ENCODE results near the gene NODAL.

- TF ChIP-seq, protein P1, sequence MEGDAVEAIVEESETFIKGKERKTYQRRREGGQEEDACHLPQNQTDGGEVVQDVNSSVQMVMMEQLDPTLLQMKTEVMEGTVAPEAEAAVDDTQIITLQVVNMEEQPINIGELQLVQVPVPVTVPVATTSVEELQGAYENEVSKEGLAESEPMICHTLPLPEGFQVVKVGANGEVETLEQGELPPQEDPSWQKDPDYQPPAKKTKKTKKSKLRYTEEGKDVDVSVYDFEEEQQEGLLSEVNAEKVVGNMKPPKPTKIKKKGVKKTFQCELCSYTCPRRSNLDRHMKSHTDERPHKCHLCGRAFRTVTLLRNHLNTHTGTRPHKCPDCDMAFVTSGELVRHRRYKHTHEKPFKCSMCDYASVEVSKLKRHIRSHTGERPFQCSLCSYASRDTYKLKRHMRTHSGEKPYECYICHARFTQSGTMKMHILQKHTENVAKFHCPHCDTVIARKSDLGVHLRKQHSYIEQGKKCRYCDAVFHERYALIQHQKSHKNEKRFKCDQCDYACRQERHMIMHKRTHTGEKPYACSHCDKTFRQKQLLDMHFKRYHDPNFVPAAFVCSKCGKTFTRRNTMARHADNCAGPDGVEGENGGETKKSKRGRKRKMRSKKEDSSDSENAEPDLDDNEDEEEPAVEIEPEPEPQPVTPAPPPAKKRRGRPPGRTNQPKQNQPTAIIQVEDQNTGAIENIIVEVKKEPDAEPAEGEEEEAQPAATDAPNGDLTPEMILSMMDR (conservative IDR thresholded peaks at IDR 0.05; ENCODE audit: low read depth in 2 of 2): no peak
- TF ChIP-seq POLR2AphosphoS5 (IDR thresholded peaks at IDR 0.05; ENCODE audit: low read depth) (no peak), EZH2 (IDR thresholded peaks at IDR 0.05; ENCODE audit: low read depth, unreplicated experiment) (no peak), STAT1 (IDR thresholded peaks at IDR 0.05; ENCODE audit: unreplicated experiment) (no peak), EZH2phosphoT487 (IDR thresholded peaks at IDR 0.05; ENCODE audit: unreplicated experiment) (no peak), ZNF331 (CRISPR knock-in tag; IDR thresholded peaks at IDR 0.05; ENCODE audit: low read depth) (no peak), JUNB (IDR thresholded peaks at IDR 0.05; ENCODE audit: unreplicated experiment) (no peak), CREB1 (CRISPR knock-in tag; IDR thresholded peaks at IDR 0.05; ENCODE audit: low read depth) (no peak)
- TF ChIP-seq, protein P2, sequence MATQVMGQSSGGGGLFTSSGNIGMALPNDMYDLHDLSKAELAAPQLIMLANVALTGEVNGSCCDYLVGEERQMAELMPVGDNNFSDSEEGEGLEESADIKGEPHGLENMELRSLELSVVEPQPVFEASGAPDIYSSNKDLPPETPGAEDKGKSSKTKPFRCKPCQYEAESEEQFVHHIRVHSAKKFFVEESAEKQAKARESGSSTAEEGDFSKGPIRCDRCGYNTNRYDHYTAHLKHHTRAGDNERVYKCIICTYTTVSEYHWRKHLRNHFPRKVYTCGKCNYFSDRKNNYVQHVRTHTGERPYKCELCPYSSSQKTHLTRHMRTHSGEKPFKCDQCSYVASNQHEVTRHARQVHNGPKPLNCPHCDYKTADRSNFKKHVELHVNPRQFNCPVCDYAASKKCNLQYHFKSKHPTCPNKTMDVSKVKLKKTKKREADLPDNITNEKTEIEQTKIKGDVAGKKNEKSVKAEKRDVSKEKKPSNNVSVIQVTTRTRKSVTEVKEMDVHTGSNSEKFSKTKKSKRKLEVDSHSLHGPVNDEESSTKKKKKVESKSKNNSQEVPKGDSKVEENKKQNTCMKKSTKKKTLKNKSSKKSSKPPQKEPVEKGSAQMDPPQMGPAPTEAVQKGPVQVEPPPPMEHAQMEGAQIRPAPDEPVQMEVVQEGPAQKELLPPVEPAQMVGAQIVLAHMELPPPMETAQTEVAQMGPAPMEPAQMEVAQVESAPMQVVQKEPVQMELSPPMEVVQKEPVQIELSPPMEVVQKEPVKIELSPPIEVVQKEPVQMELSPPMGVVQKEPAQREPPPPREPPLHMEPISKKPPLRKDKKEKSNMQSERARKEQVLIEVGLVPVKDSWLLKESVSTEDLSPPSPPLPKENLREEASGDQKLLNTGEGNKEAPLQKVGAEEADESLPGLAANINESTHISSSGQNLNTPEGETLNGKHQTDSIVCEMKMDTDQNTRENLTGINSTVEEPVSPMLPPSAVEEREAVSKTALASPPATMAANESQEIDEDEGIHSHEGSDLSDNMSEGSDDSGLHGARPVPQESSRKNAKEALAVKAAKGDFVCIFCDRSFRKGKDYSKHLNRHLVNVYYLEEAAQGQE (IDR thresholded peaks at IDR 0.05; ENCODE audit: unreplicated experiment): no peak
Measured at GRCh38 chr10:70475661-70476060, 34.2 kb upstream of the NODAL start.

All from GM23338 (cell line).